Erythroblast (primary cell): ENCODE results near the gene NQO2.

Source experiments
- GATA1 ChIP-seq: IDR thresholded peaks from 2 replicates; pipeline ENCODE4 v1.6.1; 2011; ENCODE audit warnings: low read depth, mild to moderate bottlenecking, control low read depth, low read length, moderate library complexity
- POLR2A ChIP-seq: IDR thresholded peaks from 2 replicates; pipeline ENCODE4 v1.6.1; 2011; ENCODE audit warnings: mild to moderate bottlenecking, low read length

- TF ChIP-seq POLR2A: no peak
- no peak for TF ChIP-seq GATA1
Measured at GRCh38 chr6:2958331-2958711, 41.4 kb upstream of the NQO2 start.
